ENCODE measurements around the gene SCRN1.
"Not testable (repeated sequence)": the region's sequence is repeated elsewhere in the genome, so short reads cannot be mapped to it uniquely, and the experiment has no call there.

SCRN1 gene

DNA sequence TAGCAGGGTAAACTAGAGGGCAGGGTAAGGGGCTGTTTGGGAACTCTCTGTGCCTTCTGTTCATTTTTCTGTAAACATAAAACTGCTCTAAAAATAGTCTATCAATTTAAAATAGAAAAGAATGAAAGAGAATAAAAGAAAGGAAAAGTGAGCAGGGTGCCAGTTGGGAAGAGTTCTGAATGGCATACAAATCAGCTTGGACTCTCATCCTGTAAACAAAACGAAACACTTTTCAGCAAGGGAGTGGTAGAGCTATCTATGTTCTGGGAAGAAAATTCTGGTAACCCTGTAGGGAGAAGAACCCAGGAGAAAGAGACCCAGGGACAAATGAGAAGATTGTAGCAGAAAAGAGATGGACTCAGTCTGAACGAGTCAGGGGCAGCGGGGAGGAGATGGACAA, 24.6 kb downstream of the SCRN1 start:
- FAIRE-seq = no peak

DNA sequence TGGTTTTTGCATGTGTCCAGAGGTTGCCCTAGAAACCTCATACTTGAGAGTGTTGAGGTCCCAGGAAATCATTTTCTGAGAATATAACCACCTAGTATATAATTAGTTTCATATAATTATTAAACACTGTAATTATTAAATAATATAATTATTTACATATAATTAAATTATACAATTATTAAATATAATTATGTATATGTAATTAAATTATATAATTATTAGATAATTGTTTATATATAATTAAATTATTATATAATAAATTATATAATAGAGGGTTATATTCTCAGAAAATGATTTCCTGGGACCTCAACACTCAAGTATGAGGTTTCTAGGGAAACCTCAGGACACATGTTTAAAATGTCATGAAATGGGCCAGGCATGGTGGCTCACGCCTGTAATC, 27.6 kb downstream of the SCRN1 start:
- peak; percentile 96 for FAIRE-seq

DNA sequence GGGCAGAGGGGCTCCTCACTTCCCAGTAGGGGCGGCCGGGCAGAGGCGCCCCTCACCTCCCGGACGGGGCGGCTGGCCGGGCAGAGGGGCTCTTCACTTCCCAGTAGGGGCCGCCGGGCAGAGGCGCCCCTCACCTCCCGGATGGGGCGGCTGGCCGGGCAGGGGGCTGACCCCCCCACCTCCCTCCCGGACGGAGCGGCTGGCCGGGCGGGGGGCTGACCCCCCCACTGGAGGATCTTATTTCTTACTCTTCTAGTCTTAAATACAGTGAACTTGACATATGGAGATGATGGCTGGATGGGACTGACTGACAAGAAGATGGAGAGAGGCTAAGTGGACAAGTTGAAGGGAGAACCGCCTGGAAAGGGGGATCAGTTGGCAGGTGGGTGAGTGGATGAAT, 28.0 kb downstream of the SCRN1 start:
- FAIRE-seq = not testable (repeated sequence)

DNA sequence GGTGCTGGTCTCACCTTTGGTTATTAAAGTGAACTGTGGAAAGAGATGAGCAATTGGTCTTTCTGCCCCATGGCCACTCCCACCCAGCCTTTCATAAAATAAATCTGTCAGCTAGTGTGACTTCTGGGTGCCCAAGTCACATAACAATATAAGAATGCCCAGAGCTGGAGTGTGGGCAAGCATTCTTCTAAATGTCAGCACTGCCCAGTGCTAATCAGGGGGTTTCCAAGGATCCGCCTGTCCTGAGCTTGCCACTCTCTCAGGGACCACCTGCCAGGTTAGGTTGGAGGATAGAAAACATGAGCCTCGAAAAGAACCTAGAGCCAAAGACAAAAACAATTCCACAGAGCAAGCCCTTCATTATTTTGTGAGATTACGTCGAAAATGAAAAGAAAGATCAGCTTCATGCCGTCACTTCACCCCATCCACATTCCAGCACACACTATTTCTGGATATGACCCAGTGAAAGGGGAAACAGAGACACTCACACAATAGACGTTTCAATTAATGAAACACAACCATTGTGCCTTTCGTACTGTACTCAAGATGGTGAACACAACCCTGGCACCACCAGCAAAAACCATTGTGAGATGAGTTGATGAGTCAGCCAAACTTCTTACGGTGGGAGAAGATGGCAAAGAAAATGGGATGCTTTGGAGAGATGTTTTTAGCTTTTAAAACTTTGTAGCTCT, 30.8 kb downstream of the SCRN1 start:
- no peak for FAIRE-seq

DNA sequence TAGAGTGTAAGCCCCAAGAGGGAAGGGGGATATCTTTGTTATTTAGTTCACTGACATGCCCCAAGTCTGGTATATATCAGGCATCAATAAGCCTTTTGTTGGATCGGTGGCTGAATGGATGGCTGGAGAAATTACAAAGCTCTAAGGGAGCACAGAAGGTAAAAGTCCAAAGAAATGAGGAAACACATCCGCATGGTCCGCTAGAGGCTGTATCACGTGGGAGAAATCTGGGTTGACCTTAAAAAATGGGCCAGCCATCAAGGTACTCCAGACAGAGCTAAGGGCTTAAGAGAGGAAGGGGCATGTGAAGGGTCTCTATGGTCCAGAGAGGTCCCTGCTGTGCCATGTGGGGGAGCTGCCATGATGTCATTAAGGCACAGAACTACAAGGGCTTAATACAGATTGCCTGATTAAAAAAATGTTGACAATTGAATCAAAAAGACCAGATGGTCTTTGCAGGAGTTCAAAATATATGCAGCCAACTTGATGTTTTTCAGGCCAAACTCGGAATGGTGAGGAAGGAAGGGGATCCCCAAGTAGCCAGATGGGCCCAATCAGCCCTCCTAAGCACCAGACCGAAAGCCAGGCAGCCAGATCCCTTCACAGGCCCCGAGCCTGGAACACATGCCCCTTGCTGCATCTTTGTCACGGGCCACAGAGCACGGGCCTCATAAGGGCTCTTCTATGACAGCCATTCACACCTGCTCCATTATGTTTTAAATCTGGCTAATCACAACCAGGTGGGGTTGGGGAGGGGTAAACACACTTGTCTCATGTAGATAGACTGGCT, 31.9 kb downstream of the SCRN1 start:
- no peak for FAIRE-seq

DNA sequence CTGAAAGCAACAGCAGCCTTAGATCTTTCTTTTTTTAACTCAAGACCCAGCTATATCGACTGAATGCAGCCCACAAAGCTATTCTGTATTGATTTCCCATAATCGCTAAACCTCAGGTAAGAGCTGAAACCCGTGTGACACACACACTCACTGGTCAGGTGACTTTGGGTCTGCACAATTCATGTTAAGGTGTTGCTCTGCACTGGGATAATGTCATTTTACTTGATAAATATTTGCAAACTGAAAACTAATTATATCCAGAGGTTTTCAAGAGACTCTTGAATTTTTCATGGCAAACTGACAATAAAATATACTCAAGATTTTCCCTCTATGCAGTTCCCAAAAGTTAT, 33.1 kb downstream of the SCRN1 start:
- no peak for FAIRE-seq

DNA sequence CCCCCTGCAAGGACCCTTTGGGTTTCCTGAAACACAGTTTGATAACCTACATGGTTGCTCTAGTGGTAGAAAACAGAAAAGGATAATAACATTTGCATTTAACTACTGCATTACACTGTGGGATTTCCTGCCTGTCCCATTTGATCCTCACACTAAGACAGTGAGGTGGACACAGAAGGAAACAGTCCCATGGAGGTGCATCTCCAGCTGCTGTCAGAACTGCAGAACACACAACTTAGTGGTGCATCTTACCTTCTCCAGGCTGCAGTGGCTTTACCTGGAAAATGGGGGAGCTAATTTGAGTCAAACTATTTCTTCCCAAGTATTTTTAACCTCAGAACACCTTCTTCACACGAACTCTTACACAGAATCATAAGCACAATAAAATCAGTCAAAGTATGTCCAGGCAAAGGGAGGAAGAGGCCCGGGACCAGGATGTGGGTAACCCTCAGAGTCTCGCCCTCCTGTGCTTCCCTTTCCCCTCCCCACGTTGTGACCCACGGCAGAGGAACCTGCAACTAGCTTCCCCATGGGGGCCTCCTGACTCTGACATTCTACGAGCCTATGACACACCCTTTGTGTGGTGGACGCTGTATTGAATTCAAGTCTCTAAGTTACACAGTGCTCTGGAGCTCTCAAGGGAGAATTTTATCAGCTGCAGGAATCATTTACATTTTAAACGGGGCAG, 33.7 kb downstream of the SCRN1 start:
- no peak for FAIRE-seq

DNA sequence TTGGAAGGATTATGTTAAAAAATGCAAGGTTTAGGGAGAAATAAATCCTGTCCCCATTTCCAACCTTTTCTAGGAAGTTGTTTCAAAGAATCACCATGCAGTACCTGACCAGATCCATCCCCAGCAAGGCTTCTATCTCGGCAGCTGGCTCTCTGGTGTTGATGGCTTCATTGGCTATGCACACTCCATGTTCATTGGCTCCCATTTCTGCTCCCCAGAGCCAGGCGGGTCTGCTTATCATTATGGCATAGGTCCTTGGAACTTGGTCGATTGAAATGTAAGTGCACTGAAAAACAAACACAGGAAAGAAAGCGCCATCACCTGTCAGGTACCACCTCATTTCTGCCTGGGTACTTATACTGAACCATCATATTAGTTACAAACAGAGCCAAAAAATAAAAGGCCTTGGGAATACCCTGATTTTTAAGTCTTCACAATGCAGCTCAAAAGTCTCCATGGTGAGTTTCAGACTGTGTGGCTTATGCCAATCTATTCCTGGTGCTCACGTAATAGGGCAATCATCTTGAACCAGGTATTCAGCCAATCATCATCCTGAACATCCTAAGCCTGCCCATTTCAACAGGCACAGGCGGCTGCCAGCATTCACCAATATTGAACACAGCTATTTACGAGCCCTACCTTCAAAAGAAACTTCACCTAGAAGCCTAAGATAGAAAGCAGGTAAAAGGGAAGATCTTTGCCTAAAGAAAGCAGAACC, 34.4 kb downstream of the SCRN1 start:
- FAIRE-seq = no peak

DNA sequence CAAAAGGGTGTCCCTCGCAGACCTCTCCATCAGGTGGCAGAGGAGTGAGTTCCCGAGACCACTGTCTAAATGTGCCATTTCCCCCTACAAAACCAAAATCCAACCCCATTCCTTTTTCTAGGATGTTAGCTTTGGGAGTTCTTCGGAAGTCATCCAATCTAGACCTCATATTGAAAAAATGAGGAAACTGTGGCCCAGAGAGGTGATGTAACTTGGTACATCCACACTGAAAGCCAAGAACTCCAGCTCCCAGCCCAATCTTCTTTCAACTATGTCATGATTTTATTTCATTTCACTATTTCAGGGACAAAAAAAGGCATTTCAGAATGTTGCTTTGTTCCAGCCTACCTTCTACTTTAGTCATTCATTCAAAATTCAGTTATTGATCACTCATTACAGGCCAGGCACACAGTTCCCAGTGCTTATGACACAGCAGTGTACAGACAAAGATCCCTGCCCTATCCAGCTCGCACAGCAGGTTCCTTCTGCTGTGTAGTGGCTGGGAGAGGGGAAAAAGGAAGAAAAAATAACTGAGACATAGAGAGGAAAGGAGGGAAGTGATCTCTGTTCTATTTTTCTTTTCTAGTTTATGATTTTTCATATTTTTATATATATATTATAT, 35.8 kb downstream of the SCRN1 start:
- no peak for FAIRE-seq

DNA sequence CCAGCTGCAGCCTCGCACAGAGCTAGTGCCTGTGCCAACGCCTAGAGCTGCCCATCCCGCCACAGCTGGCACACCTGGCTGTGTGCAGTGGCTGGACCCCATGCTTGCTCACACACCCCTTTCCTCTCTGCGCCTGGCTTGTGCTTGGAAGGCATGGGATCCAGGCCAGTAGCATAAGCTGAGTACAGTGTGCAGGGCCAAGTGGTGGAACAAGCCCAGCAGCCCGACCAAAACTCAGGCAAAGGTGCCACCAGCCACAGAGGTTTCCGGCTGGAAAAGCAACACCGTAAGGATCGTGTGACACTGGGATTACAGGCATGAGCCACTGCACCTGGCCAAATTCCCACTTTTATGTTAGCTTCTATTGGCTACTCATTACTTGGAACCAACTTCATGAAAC, 38.4 kb downstream of the SCRN1 start:
- no peak for FAIRE-seq

DNA sequence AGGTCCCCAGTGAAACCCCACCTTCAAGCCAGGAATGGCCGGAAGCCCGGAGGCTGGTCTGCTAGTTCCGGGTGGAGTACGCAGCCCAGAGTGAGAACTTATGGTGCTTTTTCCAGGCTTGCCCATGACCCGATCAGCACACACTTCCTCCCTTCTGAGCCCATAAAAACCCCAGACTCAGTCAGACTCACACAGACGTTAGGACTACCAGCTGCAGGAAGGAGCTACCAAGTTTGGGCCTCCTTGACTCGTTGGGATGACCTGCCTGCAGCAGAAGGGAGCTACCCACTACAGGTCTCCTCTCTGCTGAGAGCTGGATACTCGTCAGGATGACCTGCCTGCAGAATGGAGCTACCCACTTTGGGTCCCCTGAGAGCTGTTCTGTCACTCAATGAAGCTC, 39.1 kb downstream of the SCRN1 start:
- FAIRE-seq = no peak

DNA sequence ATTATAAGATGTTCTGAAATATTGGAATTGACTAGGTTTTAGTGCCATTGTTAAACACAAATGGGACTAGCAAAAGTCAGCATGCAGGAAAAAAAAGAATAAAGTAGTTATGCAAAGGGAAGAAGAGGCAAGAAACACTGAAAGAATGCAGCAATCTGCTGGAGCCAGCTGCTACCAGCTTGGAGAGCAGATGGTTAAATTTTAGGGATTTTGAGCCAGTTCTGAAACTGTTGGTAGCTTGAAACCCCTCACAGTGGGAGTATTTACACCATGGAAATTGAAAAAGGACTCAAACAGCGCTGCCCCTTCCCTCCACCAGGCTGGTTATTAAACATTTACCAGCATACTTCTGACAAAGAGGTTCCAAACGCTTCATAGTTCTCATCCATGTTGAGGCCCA, 41.0 kb downstream of the SCRN1 start:
- no peak for FAIRE-seq

DNA sequence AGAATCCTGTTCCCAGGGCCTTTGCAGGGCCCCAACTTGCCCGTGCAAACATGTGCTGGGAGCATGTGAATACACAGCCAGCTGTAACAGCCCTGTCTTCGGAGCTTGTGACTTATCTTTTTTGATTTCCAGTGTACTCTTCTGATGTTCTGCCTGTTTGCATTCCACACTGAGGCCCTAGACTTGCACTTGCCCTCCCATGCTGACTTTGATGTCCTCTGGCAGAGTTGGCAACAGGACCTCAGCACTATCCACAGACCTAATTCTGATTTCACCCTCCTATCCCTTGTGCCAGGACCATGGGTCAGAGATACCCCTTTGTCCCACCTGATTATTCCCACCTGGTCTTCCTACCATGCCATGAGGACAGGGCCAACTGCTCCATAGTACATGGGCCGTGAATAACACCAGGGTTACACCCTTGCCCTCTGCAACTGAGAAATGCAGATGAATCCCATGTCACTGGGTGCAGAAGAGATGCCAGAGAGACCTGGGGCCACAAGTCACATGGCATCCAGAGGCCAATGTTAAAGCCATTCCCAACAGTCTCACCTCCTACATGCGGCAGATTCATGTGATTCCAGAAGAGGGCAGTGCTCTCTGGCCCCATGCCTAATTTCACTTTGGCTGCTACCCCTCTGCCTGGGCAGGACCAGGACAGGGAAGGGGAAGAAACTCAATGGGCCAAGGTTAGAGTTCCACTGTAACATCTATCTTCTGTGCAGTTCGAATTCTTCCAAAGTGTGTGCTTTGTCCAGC, 43.0 kb downstream of the SCRN1 start:
- no peak for FAIRE-seq

DNA sequence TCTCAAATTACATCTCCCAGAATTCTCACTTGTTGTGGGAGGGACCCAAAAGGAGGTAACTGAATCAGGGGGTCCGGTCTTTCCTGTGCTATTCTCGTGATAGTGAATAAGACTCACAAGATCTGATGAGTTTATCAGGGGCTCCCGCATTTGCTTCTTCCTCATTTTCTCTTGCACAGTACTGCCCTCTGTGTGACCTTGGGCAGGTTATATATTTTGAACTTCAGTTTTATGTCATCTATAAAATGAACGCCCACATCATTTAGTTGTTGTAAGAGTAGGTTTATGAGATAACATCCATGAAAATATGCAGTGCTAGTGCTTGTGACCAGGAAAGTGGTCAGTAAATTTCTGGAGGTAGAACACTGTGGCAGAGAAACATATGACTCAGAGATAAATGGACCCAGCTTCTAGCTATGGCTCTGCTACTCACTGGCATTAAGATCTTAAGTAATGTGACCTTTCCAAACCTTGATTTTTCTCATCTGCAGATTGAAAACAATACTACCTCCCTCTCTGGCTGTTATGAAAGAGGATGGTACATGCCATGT, 44.3 kb downstream of the SCRN1 start:
- no peak for FAIRE-seq

DNA sequence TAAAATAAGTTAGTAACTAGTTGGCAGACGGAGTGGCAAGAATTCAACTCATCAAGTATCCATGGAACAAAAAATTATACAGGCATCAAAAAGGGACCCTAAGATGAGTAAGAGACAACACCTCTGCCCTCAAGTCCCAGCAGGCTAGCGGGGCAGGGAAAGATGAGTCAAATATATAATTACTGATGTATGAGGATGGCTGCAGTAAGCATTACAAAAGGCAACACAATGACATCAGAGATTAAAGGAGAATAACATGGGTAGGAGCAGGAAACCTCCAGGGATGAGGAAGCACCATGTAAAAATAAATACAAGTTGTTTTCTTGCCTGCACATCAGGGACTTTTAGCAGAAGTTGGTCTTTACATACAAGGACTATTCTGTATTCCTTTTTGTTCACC, 49.4 kb downstream of the SCRN1 start:
- no peak for FAIRE-seq

DNA sequence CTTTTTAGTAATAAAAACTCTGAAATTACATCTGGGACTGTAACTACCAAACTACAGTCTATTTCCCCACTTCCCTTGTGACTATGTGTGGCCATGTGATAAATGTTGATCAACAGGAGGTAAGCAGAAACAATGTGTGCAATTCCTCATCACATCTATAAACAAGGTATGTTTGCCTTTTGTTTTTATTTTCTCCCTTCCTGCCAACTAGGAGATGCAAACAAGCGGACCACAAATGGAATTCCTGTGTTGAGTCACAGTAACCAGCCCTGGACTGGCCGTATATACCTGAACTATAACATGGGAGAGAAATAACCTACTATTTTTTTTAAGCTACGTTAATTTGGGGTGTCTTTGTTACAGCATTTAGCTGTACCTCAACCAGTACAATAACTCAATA, 52.5 kb downstream of the SCRN1 start:
- FAIRE-seq = no peak

DNA sequence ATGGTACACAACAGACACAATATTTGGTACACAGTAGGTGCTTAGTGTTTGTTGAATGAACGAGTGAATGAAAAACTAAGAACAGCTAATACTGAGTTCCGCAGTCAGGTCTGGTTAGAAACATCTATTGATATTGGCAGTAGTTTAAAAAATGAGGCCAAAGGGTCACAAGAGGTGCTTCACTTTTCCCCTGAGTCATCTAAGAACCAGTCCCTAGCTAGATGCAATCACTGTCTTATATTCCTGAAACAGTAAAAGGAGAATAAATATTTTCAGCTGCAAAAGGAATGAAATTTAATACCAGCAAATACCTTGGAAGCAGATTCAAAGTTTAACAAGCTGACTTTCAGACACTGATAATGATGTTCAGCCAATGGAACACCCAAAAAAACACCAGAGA, 54.5 kb downstream of the SCRN1 start:
- FAIRE-seq = no peak

DNA sequence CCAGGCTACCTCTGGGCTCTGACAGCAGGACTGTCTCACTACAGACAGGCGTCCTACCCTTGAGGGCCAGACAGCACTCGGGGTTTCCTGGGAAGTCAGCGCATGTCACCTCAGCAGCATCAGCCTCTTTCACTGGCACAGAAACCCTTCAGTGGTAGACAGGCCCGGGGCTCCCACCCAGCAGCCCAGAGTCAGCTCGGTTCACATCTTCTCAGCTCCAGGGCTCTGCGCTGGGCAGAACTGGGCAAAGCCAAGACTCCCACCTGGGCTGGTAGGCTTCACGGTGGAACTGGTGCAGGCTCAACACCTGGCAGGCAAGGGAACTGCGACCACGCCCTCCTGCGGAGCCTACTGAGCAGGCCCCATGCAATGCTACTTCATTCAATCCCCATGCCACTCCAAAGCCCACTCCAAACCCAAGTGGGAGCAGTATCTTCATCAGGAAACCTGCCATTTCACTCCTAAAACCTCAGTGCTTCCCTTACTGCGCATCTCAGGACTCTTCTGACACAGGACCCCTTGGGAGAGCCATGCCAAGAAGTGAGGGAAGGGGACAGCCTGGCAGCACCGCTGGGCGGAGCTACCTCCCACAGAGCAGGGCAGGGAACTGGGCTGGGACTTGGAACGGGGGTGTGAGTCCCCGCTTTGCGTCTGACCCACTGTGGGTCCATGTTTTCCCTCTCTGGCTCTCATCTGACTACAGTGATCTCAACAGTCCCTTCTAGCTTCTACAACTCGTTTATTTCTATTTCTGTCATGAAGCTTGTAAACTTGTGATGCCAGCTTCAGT, 60.4 kb downstream of the SCRN1 start:
- FAIRE-seq = no peak

DNA sequence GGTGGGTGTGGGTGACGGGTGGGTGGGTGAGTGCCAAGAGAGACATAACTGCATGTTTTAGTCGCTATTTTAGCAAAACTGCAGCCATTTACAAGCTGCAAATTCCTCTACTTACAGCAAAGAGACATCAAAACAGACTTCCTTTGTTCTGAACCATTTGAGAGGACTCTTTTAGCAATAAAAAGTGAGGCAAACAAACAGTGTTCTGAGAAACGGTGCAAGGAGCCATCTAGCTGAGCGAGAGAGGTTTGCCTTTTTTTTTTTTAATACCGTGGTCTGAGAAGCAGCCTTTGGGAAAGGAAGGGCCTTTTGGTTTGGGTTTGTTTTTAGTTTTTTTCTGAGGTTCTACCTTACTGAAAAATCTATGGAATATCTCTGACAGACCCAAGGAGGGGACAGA, 62.9 kb downstream of the SCRN1 start:
- FAIRE-seq = no peak

DNA sequence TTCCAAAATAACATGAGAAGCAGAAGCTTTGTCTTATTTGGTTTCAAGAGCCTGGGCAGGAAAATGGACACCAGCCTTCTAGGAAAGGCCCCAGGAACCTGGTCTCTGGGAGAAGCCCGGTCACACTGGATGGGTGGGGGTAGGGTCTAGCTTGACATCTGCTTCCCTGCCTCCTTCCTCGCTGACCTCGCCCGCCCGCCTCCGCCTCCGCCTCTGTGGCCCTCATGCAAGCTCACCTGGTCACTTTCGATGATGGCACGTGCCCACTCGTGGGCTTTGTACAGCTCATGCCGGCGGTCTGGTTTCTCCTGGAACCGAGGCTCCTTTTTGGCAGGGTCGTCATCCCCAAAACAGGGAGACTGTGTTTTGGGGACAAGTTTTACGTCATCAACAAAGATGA, 63.4 kb downstream of the SCRN1 start:
- FAIRE-seq = no peak

DNA sequence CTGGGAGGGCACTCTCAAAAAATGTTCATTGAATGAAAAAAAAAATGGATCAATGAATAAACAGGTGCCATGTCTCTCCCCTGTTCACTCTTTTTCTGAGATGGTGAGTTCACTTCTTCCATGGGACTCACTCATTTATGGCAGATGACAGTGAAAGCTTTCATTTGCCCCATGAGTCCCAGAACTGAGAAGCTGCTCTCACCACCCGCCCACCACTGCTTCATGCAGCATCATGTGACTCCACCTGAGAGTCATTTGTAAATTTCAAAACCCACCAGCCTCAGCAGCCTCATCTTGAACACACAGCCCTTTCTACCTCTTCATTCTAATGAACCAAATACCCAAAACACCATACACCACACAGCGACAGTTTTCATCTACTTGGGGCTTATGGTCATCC, 64.9 kb downstream of the SCRN1 start:
- no peak for FAIRE-seq

All from A204.1 (cell line).